BLaER1 treated with 17β-estradiol and CSF1 and Interleukin-3, amounts not matched to agents 10 nM and 100 nM (cell line): ENCODE results near the gene PDX1.

Experiments used
- H3K27ac ChIP-seq, 11 experiments: shearing (Covaris generic); formaldehyde crosslinking; 2 replicates each; pipeline ENCODE4 v1.8.1; 2022
- H3K27me3 ChIP-seq, 11 experiments: shearing (Covaris generic); formaldehyde crosslinking; 2 replicates each; pipeline ENCODE4 v1.8.1; 2022
- H3K36me3 ChIP-seq, 11 experiments: shearing (Covaris generic); formaldehyde crosslinking; 2 replicates each; pipeline ENCODE4 v1.8.1; 2022
- H3K4me1 ChIP-seq, 10 experiments: shearing (Covaris generic); formaldehyde crosslinking; 2 replicates each; pipeline ENCODE4 v1.8.1; 2022
- H3K4me2 ChIP-seq, 11 experiments: shearing (Covaris generic); formaldehyde crosslinking; 2 replicates each; pipeline ENCODE4 v1.8.1; 2022
- H3K4me3 ChIP-seq, 10 experiments: shearing (Covaris generic); formaldehyde crosslinking; 2 replicates each; pipeline ENCODE4 v1.8.1; 2022
- H3K9ac ChIP-seq, 11 experiments: shearing (Covaris generic); formaldehyde crosslinking; 2 replicates each; pipeline ENCODE4 v1.8.1; 2022
- H3K9me3 ChIP-seq, 11 experiments: shearing (Covaris generic); formaldehyde crosslinking; replicated peaks in 1 of 11; 2 replicates each; pipeline ENCODE4 v1.8.1; 2022
- H4K20me1 ChIP-seq, 11 experiments: shearing (Covaris generic); formaldehyde crosslinking; 2 replicates each; pipeline ENCODE4 v1.8.1; 2022
- Cebpa-rat ChIP-seq, 11 experiments: shearing (Covaris generic); IDR thresholded peaks; 2 replicates each; pipeline ENCODE4 v1.8.1; 2022

PDX1 gene

GRCh38 chr13:27965343-27965739, 45.5 kb downstream of the PDX1 start:
- Histone ChIP-seq H3K4me3 (no peak overlapping the region), H3K4me1 (peaks cover 7 to 34% (median 12%) of the 10 kb centered on the region in 10 experiments; a peak in 10 of 20 replicates)

GRCh38 chr13:27965740-27966640, 46.2 kb downstream of the PDX1 start:
- H3K36me3 ChIP-seq, result no peaks in the 10 kb centered on the region
- TF ChIP-seq Cebpa-rat (IDR thresholded peaks at IDR 0.05), result no peak
- peaks cover 0 to 91% (median 48%) of the 10 kb centered on the region in 11 experiments; a peak in 17 of 22 replicates for H4K20me1 ChIP-seq
- H3K4me1 ChIP-seq, result peaks cover 1 to 27% (median 5%) of the 10 kb centered on the region in 10 experiments; a peak in 9 of 20 replicates
- peaks cover 100% of the 10 kb centered on the region in 11 experiments for H3K27me3 ChIP-seq
- H3K9ac ChIP-seq, result no peak overlapping the region
- no peak overlapping the region for H3K4me3 ChIP-seq
- H3K27ac ChIP-seq, result no peak overlapping the region
- peaks cover 0 to 31% (median 11%) of the 10 kb centered on the region in 11 experiments; a peak in 10 of 22 replicates for H3K9me3 ChIP-seq
- 0 out of 22 replicates have a peak overlapping the region, but pooled peaks of 1 of the 11 experiments have one; percentile 34 for H3K4me2 ChIP-seq

More at GRCh38 chr13:27965343-27965739, 45.5 kb downstream of the PDX1 start:
- Histone ChIP-seq H3K4me2 (no peak overlapping the region), H3K27ac (no peak overlapping the region), H3K9ac (no peak overlapping the region), H3K9me3 (peaks cover 0 to 28% (median 11%) of the 10 kb centered on the region in 11 experiments; a peak in 10 of 22 replicates), H4K20me1 (peaks cover 0 to 91% (median 54%) of the 10 kb centered on the region in 11 experiments; a peak in 17 of 22 replicates), H3K27me3 (peaks cover 100% of the 10 kb centered on the region in 11 experiments), H3K36me3 (no peaks in the 10 kb centered on the region)
- TF ChIP-seq Cebpa-rat (IDR thresholded peaks at IDR 0.05), result no peak

- Histone ChIP-seq H3K36me3 (no peaks in the 10 kb centered on the region), H3K4me3 (peak overlapping the region in 2 of 10 experiments; percentile 1 to 3; a peak in 1 of 20 replicates), H3K4me1 (peaks cover 0 to 23% (median 1%) of the 10 kb centered on the region in 10 experiments; a peak in 4 of 20 replicates), H3K9ac (no peak overlapping the region), H3K9me3 (peaks cover 0 to 31% (median 11%) of the 10 kb centered on the region in 11 experiments; a peak in 10 of 22 replicates), H3K4me2 (peak overlapping the region in 3 of 11 experiments; percentile 13 to 57 (median 34); a peak in 5 of 22 replicates), H3K27me3 (peaks cover 100% of the 10 kb centered on the region in 11 experiments), H3K27ac (no peak overlapping the region), H4K20me1 (peaks cover 0 to 90% (median 40%) of the 10 kb centered on the region in 11 experiments; a peak in 16 of 22 replicates)
- no peak for TF ChIP-seq Cebpa-rat (IDR thresholded peaks at IDR 0.05)
These were observed 46.9 kb downstream of the PDX1 start for GRCh38 chr13:27966641-27967202.

GRCh38 chr13:27967203-27967735, 47.5 kb downstream of the PDX1 start:
- Histone ChIP-seq H3K36me3 (no peaks in the 10 kb centered on the region), H3K9ac (no peak overlapping the region), H3K27me3 (peaks cover 100% of the 10 kb centered on the region in 11 experiments), H3K4me3 (peak overlapping the region in 1 of 10 experiments; percentile 3; a peak in 1 of 20 replicates), H3K4me1 (peaks cover 0 to 23% (median 1%) of the 10 kb centered on the region in 10 experiments; a peak in 4 of 20 replicates), H3K27ac (no peak overlapping the region), H4K20me1 (peaks cover 0 to 90% (median 38%) of the 10 kb centered on the region in 11 experiments; a peak in 16 of 22 replicates), H3K4me2 (peak overlapping the region in 3 of 11 experiments; percentile 13 to 57 (median 34); a peak in 5 of 22 replicates), H3K9me3 (peaks cover 0 to 31% (median 11%) of the 10 kb centered on the region in 11 experiments; a peak in 10 of 22 replicates)
- TF ChIP-seq Cebpa-rat (IDR thresholded peaks at IDR 0.05), result no peak

- H3K9me3 ChIP-seq, result peaks cover 0 to 31% (median 11%) of the 10 kb centered on the region in 11 experiments; a peak in 10 of 22 replicates
- no peak overlapping the region for H3K27ac ChIP-seq
- no peak overlapping the region for H3K9ac ChIP-seq
- H3K4me2 ChIP-seq, result peak overlapping the region in 3 of 11 experiments; percentile 13 to 57 (median 34); a peak in 4 of 22 replicates
- H3K4me1 ChIP-seq, result peaks cover 0 to 23% (median 1%) of the 10 kb centered on the region in 10 experiments; a peak in 4 of 20 replicates
- no peak for TF ChIP-seq Cebpa-rat (IDR thresholded peaks at IDR 0.05)
- peaks cover 0 to 86% (median 38%) of the 10 kb centered on the region in 11 experiments; a peak in 16 of 22 replicates for H4K20me1 ChIP-seq
- peaks cover 100% of the 10 kb centered on the region in 11 experiments for H3K27me3 ChIP-seq
- 0 out of 20 replicates have a peak overlapping the region, but pooled peaks of 1 of the 10 experiments have one; percentile 28 for H3K4me3 ChIP-seq
- no peaks in the 10 kb centered on the region for H3K36me3 ChIP-seq
These were observed 48.0 kb downstream of the PDX1 start for GRCh38 chr13:27967736-27968315.

GRCh38 chr13:27968316-27969081, 48.7 kb downstream of the PDX1 start:
- Histone ChIP-seq H3K36me3 (no peaks in the 10 kb centered on the region), H3K27me3 (peaks cover 100% of the 10 kb centered on the region in 11 experiments), H3K9me3 (peaks cover 0 to 31% (median 11%) of the 10 kb centered on the region in 11 experiments; a peak in 10 of 22 replicates), H3K27ac (no peak overlapping the region), H3K4me2 (peak overlapping the region in 4 of 11 experiments; percentile 17 to 57 (median 39); a peak in 7 of 22 replicates), H4K20me1 (peaks cover 0 to 82% (median 38%) of the 10 kb centered on the region in 11 experiments; a peak in 16 of 22 replicates), H3K4me3 (peak overlapping the region in 4 of 10 experiments; percentile 24 to 34 (median 28); a peak in 7 of 20 replicates), H3K4me1 (peaks cover 0 to 23% (median 1%) of the 10 kb centered on the region in 10 experiments; a peak in 4 of 20 replicates), H3K9ac (no peak overlapping the region)
- no peak for TF ChIP-seq Cebpa-rat (IDR thresholded peaks at IDR 0.05)

GRCh38 chr13:27969082-27969865, 49.5 kb downstream of the PDX1 start, which contains the start of gene CDX2:
Gene CDX2, minus strand, starts transcription at chr13:27969315. Its CDS starts 309 bp downstream, at chr13:27969006.
- peaks cover 0 to 23% (median 1%) of the 10 kb centered on the region in 10 experiments; a peak in 4 of 20 replicates for H3K4me1 ChIP-seq
- peaks cover 0 to 31% (median 11%) of the 10 kb centered on the region in 11 experiments; a peak in 10 of 22 replicates for H3K9me3 ChIP-seq
- no peak for TF ChIP-seq Cebpa-rat (IDR thresholded peaks at IDR 0.05)
- no peak within 1 kb of the TSS for H3K9ac ChIP-seq
- H3K4me3 ChIP-seq, result peak within 1 kb of the TSS in 4 of 10 experiments; percentile 24 to 34 (median 28); a peak in 7 of 20 replicates
- H3K36me3 ChIP-seq, result no peaks in the 10 kb centered on the region
- no peak within 1 kb of the TSS for H3K27ac ChIP-seq
- peaks cover 100% of the 10 kb centered on the region in 11 experiments for H3K27me3 ChIP-seq
- peaks cover 0 to 82% (median 38%) of the 10 kb centered on the region in 11 experiments; a peak in 16 of 22 replicates for H4K20me1 ChIP-seq
- H3K4me2 ChIP-seq, result peak within 1 kb of the TSS in 4 of 11 experiments; percentile 17 to 57 (median 39); a peak in 7 of 22 replicates
